ENCODE results near the gene PRELID3B.

DNA sequence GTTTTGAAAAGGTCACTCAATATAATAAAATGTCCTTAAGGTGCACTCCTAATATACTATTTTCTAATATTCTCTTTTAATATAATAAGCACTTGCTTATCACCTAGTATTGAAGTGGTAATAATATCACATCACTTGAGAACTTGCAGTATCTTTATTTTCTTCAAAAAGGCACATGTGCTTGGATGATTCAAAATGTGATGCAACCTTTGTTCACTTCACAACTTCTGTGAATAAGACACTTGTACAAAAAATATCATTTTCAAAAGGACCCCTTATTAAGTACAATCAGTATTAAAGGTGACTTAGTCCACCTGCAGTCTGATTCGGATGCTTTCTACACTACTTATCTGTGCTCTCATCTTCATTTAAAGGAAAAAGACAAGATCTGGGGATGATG, 3.4 kb downstream of the PRELID3B start:
- TF ChIP-seq FOXM1 (IDR thresholded peaks at IDR 0.05; ENCODE audit: borderline replicate concordance, low read depth) (no peak), TCF12 (IDR thresholded peaks at IDR 0.05; ENCODE audit: low read depth) (no peak), CREB1 (IDR thresholded peaks at IDR 0.05; ENCODE audit: low read depth) (no peak), TAF1 (IDR thresholded peaks at IDR 0.05; ENCODE audit: low read depth) (no peak), YY1 (IDR thresholded peaks at IDR 0.05; ENCODE audit: low read depth) (no peak), EP300 (IDR thresholded peaks at IDR 0.05; ENCODE audit: borderline replicate concordance) (no peak)
- TF ChIP-seq, protein P1, sequence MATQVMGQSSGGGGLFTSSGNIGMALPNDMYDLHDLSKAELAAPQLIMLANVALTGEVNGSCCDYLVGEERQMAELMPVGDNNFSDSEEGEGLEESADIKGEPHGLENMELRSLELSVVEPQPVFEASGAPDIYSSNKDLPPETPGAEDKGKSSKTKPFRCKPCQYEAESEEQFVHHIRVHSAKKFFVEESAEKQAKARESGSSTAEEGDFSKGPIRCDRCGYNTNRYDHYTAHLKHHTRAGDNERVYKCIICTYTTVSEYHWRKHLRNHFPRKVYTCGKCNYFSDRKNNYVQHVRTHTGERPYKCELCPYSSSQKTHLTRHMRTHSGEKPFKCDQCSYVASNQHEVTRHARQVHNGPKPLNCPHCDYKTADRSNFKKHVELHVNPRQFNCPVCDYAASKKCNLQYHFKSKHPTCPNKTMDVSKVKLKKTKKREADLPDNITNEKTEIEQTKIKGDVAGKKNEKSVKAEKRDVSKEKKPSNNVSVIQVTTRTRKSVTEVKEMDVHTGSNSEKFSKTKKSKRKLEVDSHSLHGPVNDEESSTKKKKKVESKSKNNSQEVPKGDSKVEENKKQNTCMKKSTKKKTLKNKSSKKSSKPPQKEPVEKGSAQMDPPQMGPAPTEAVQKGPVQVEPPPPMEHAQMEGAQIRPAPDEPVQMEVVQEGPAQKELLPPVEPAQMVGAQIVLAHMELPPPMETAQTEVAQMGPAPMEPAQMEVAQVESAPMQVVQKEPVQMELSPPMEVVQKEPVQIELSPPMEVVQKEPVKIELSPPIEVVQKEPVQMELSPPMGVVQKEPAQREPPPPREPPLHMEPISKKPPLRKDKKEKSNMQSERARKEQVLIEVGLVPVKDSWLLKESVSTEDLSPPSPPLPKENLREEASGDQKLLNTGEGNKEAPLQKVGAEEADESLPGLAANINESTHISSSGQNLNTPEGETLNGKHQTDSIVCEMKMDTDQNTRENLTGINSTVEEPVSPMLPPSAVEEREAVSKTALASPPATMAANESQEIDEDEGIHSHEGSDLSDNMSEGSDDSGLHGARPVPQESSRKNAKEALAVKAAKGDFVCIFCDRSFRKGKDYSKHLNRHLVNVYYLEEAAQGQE (IDR thresholded peaks at IDR 0.05; ENCODE audit: low read depth): no peak

Measured in Ishikawa (cell line).